Measurements from ENCODE around the gene CNIH3. TPM values are rescaled to one million over a fixed set of nuclear protein-coding genes. Genes with fewer than 3 reads are reported as not detected.

CNIH3 gene
- total RNA-seq, 1 donor: 1.4 TPM

- no peak overlapping the region for H3K4me3 ChIP-seq (ENCODE audit: low read length)
- no peaks in the 10 kb centered on the region for H3K4me1 ChIP-seq (ENCODE audit: insufficient read depth, low read length)
- H3K9me3 ChIP-seq (ENCODE audit: low read depth, low read length): no peaks in the 10 kb centered on the region
- no peaks in the 10 kb centered on the region for H3K27me3 ChIP-seq (ENCODE audit: insufficient read depth, low read length)
Observed at GRCh38 chr1:224782281-224783000, 166.3 kb downstream of the CNIH3 start.

GRCh38 chr1:224783006-224783651, 167.0 kb downstream of the CNIH3 start:
- Histone ChIP-seq H3K27me3 (ENCODE audit: insufficient read depth, low read length) (no peaks in the 10 kb centered on the region), H3K4me3 (ENCODE audit: low read length) (no peak overlapping the region), H3K9me3 (ENCODE audit: low read depth, low read length) (no peaks in the 10 kb centered on the region), H3K4me1 (ENCODE audit: insufficient read depth, low read length) (no peaks in the 10 kb centered on the region)

DNA sequence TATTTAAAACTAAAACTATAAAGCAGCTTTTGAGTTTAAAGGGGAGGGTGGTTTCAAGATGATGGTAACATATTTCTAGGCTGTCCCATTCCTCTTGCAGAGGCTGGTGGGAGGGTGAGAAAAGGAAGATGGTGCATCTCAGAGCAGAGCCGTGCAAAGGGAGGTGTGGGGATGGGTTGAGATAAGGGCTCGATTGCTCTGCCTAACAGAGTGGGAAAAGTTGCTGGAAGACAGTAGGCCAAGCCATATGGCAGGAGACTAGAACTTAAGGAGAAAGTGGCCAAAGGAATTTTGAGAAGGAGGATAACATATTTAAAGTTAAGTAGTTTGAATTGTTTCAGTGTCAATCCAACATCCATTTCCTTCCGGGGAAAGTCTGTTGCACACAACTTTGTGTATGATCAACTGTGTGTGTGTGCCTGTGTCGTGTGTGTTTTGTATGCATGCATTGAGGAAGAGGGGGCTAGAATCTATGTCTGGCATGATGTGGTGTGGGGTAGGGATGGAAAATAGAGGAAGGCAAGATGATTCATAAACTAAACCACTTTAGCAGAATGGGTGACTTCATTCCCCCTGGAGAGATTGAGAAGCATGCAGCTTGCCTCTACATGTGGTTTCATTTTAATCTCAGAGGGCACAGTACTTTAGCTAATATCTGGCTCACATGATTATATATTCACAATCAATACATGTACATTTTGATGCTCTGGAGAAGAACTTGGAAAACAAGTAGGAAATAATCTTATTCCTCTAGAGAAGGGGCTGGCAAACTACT, 168.3 kb downstream of the CNIH3 start:
- H3K4me3 ChIP-seq (ENCODE audit: low read length): no peak overlapping the region
- H3K27me3 ChIP-seq (ENCODE audit: insufficient read depth, low read length): no peaks in the 10 kb centered on the region
- no peaks in the 10 kb centered on the region for H3K9me3 ChIP-seq (ENCODE audit: low read depth, low read length)
- H3K4me1 ChIP-seq (ENCODE audit: insufficient read depth, low read length): no peaks in the 10 kb centered on the region

- no peaks in the 10 kb centered on the region for H3K4me1 ChIP-seq (ENCODE audit: insufficient read depth, low read length)
Observed at GRCh38 chr1:224785040-224785328, 168.9 kb downstream of the CNIH3 start.

GRCh38 chr1:224785622-224786021, 169.5 kb downstream of the CNIH3 start:
- no peaks in the 10 kb centered on the region for H3K9me3 ChIP-seq (ENCODE audit: low read depth, low read length)
- no peaks in the 10 kb centered on the region for H3K4me1 ChIP-seq (ENCODE audit: insufficient read depth, low read length)
- H3K27me3 ChIP-seq (ENCODE audit: insufficient read depth, low read length): no peaks in the 10 kb centered on the region
- no peak overlapping the region for H3K4me3 ChIP-seq (ENCODE audit: low read length)

More at GRCh38 chr1:224785040-224785328, 168.9 kb downstream of the CNIH3 start:
- Histone ChIP-seq H3K4me3 (ENCODE audit: low read length) (no peak overlapping the region), H3K27me3 (ENCODE audit: insufficient read depth, low read length) (no peaks in the 10 kb centered on the region), H3K9me3 (ENCODE audit: low read depth, low read length) (no peaks in the 10 kb centered on the region)

GRCh38 chr1:224786533-224787250, 170.6 kb downstream of the CNIH3 start:
- no peaks in the 10 kb centered on the region for H3K9me3 ChIP-seq (ENCODE audit: low read depth, low read length)
- H3K4me3 ChIP-seq (ENCODE audit: low read length): no peak overlapping the region
- H3K4me1 ChIP-seq (ENCODE audit: insufficient read depth, low read length): peaks cover 4% of the 10 kb centered on the region
- no peaks in the 10 kb centered on the region for H3K27me3 ChIP-seq (ENCODE audit: insufficient read depth, low read length)

DNA sequence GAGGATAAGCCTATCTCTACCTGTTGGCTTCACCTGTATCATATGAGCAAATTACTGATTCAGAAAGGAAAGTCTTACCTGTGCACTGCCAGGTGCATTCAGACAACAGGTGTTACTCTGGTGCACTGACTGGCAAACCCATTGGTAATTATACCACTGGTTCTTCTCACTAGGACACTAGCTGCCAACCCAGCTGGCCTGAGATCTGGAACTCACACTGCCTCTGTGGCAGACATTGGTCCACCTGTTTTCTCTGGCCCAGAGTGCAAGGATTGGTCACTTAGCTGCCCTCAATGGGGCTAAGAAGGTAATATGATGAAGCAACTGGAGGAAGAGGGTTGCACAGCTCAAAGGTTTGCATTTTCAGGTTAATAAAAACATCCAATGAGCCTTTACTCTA, 173.2 kb downstream of the CNIH3 start:
- Histone ChIP-seq H3K27me3 (ENCODE audit: insufficient read depth, low read length) (no peaks in the 10 kb centered on the region), H3K9me3 (ENCODE audit: low read depth, low read length) (no peaks in the 10 kb centered on the region), H3K4me1 (ENCODE audit: insufficient read depth, low read length) (peaks cover 4% of the 10 kb centered on the region), H3K4me3 (ENCODE audit: low read length) (no peak overlapping the region)

Other genes starting within 250 kb of the CNIH3 start
- gene WDR26, start 181.5 kb upstream of the CNIH3 start, total RNA-seq: 170 TPM

Measured in mononuclear cell (primary cell).